KMS-11 (cell line): ENCODE data around the gene EIPR1.

ENCODE experiments used
- H2AFZ ChIP-seq: fragments of 200-600 bp; sonication (generic); 2 replicates; pipeline ENCODE4 v1.6.1; 2016; ENCODE audit warnings: antibody characterized with exemption, mixed run types, low read depth
- H3K27ac ChIP-seq: fragments of 200-600 bp; sonication (generic); 2 replicates; pipeline ENCODE4 v1.6.1; 2016; ENCODE audit warnings: mild to moderate bottlenecking, mixed run types
- H3K27me3 ChIP-seq: fragments of 200-600 bp; sonication (generic); 2 replicates; pipeline ENCODE4 v1.6.1; 2017; ENCODE audit warnings: mild to moderate bottlenecking, low read depth, mixed run types, moderate library complexity; ENCODE audit not compliant: insufficient read depth
- H3K36me3 ChIP-seq: fragments of 200-600 bp; sonication (generic); 2 replicates; pipeline ENCODE4 v1.6.1; 2017; ENCODE audit warnings: mild to moderate bottlenecking, mixed run types; ENCODE audit not compliant: insufficient read depth
- H3K4me1 ChIP-seq: fragments of 200-600 bp; sonication (generic); 2 replicates; pipeline ENCODE4 v1.6.1; 2016; ENCODE audit warnings: mild to moderate bottlenecking, low read depth, mixed run types; ENCODE audit not compliant: poor library complexity, severe bottlenecking
- H3K4me2 ChIP-seq: fragments of 200-600 bp; sonication (generic); 2 replicates; pipeline ENCODE4 v1.7.0; 2016; ENCODE audit warnings: mild to moderate bottlenecking, mixed run types
- H3K4me3 ChIP-seq: fragments of 200-600 bp; sonication (generic); IDR thresholded peaks from 2 replicates; pipeline ENCODE4 v1.6.1; 2017; ENCODE audit warnings: low read depth, low read length, mixed read lengths; ENCODE audit not compliant: insufficient read depth
- H3K79me2 ChIP-seq: fragments of 200-600 bp; sonication (generic); 2 replicates; pipeline ENCODE4 v1.6.1; 2016; ENCODE audit warnings: low read depth, mixed run types; ENCODE audit not compliant: insufficient read depth
- H3K9ac ChIP-seq: fragments of 200-600 bp; sonication (generic); 2 replicates; pipeline ENCODE4 v1.6.1; 2016; ENCODE audit warnings: mild to moderate bottlenecking, mixed run types
- H4K20me1 ChIP-seq: fragments of 200-600 bp; sonication (generic); 2 replicates; pipeline ENCODE4 v1.6.1; 2016; ENCODE audit warnings: mild to moderate bottlenecking, mixed run types; ENCODE audit not compliant: insufficient read depth
- CTCF ChIP-seq: fragments of 200-600 bp; sonication (generic); conservative IDR thresholded peaks from 2 replicates; pipeline ENCODE4 v1.6.1; 2017; ENCODE audit warnings: low read depth, mild to moderate bottlenecking, antibody characterized with exemption, low read length, moderate library complexity, mixed read lengths

EIPR1 gene

GRCh38 chr2:3411103-3411502 is 33.5 kb upstream of the EIPR1 start:
- Histone ChIP-seq H4K20me1 (no peaks in the 10 kb centered on the region), H3K27me3 (no peaks in the 10 kb centered on the region), H3K4me2 (no peak overlapping the region), H3K4me3 (no peak overlapping the region), H3K27ac (no peak overlapping the region), H3K9ac (no peak overlapping the region), H3K4me1 (no peaks in the 10 kb centered on the region), H3K79me2 (no peaks in the 10 kb centered on the region), H2AFZ (no peak overlapping the region), H3K36me3 (no peaks in the 10 kb centered on the region)
- no peak for TF ChIP-seq CTCF

GRCh38 chr2:3409627-3410170 is 32.1 kb upstream of the EIPR1 start:
- Histone ChIP-seq H3K4me2 (no peak overlapping the region), H2AFZ (no peak overlapping the region), H3K9ac (no peak overlapping the region), H3K79me2 (no peaks in the 10 kb centered on the region), H3K27ac (no peak overlapping the region), H3K27me3 (no peaks in the 10 kb centered on the region), H3K36me3 (no peaks in the 10 kb centered on the region), H3K4me3 (no peak overlapping the region), H4K20me1 (no peaks in the 10 kb centered on the region), H3K4me1 (no peaks in the 10 kb centered on the region)
- no peak for TF ChIP-seq CTCF

GRCh38 chr2:3408781-3409180 is 31.2 kb upstream of the EIPR1 start:
- Histone ChIP-seq H3K4me2 (no peak overlapping the region), H3K27ac (no peak overlapping the region), H2AFZ (no peak overlapping the region), H3K9ac (no peak overlapping the region), H3K79me2 (no peaks in the 10 kb centered on the region), H3K4me3 (no peak overlapping the region), H4K20me1 (no peaks in the 10 kb centered on the region), H3K4me1 (no peaks in the 10 kb centered on the region), H3K27me3 (no peaks in the 10 kb centered on the region), H3K36me3 (no peaks in the 10 kb centered on the region)
- no peak for TF ChIP-seq CTCF

GRCh38 chr2:3406501-3406900 is 28.9 kb upstream of the EIPR1 start:
- no peak for TF ChIP-seq CTCF
- H4K20me1 ChIP-seq = no peaks in the 10 kb centered on the region
- no peak overlapping the region for H3K27ac ChIP-seq
- H3K36me3 ChIP-seq = no peaks in the 10 kb centered on the region
- no peak overlapping the region for H3K4me3 ChIP-seq
- H3K4me1 ChIP-seq = no peaks in the 10 kb centered on the region
- no peak overlapping the region for H3K9ac ChIP-seq
- H2AFZ ChIP-seq = no peak overlapping the region
- no peak overlapping the region for H3K4me2 ChIP-seq
- H3K27me3 ChIP-seq = no peaks in the 10 kb centered on the region
- H3K79me2 ChIP-seq = no peaks in the 10 kb centered on the region
